ENCODE results near the gene ABRACL. TPM values are rescaled to one million over a fixed set of nuclear protein-coding genes. Genes with fewer than 3 reads are reported as not detected.
A peak's percentile ranks its signal among the peaks of the same experiment; 100 is the strongest.

Gene ABRACL
- total and polyA plus RNA-seq, 9 of the 15 experiments (the other 6 are each of a cell fraction or from before 2014, with no cell fraction given), result 1.1 to 5.2 (median 1.9) TPM

- TF ChIP-seq CUX1 (CRISPR knock-in tag; IDR thresholded peaks at IDR 0.05) (no peak), THAP12 (CRISPR knock-in tag; IDR thresholded peaks at IDR 0.05) (0 out of 2 replicates have a peak, but pooled peaks have one; percentile 10), REST (IDR thresholded peaks at IDR 0.05; ENCODE audit: borderline replicate concordance) (peak; percentile 72; the same call in 1 of the 2 replicates), REST (CRISPR knock-in tag; IDR thresholded peaks at IDR 0.05; ENCODE audit: low read depth) (peak; percentile 49; the same call in 1 of the 2 replicates), ZMIZ1 (IDR thresholded peaks at IDR 0.05; ENCODE audit: low read depth in 2 of 2, low read length in 2 of 2) (peak in 1 of 2 experiments; percentile 34; a peak in 1 of 4 replicates)
These were observed 40.7 kb upstream of the ABRACL start, which contains the start of gene REPS1 (continued) for GRCh38 chr6:138987643-138988468.

Data from K562 (cell line).